ENCODE results near the gene SYNDIG1. TPM values are rescaled to one million over a fixed set of nuclear protein-coding genes. Genes with fewer than 3 reads are reported as not detected.

The SYNDIG1 gene
- total RNA-seq, 1 experiment from 2014 or later, result not detected

- ChIA-PET CTCF (no interaction called here), POLR2A (ENCODE audit: unreplicated experiment) (no interaction called here)
- intact Hi-C loops (cut with micrococcal nuclease), result no loop called here
- Histone ChIP-seq H2AFZ (ENCODE audit: low read length) (no peak overlapping the region), H3K9ac (ENCODE audit: low read length) (no peak overlapping the region), H3K36me3 (ENCODE audit: low read depth, low read length) (no peaks in the 10 kb centered on the region), H3K4me1 (ENCODE audit: insufficient read depth, low read length) (no peaks in the 10 kb centered on the region), H3K4me3 (ENCODE audit: low read length) (no peak overlapping the region), H3K79me2 (ENCODE audit: low read length) (no peaks in the 10 kb centered on the region), H3K9me2 (replicated peaks; ENCODE audit: low read length) (no peaks in the 10 kb centered on the region), H3K4me2 (ENCODE audit: low read length) (no peak overlapping the region), H3F3A (ENCODE audit: low read length, unreplicated experiment) (no peaks in the 10 kb centered on the region), H3K9me3 (ENCODE audit: low read length) (no peaks in the 10 kb centered on the region), H3K27ac (ENCODE audit: low read length) (no peak overlapping the region), H3K27me3 (ENCODE audit: low read length) (peaks cover 45% of the 10 kb centered on the region), H4K20me1 (ENCODE audit: low read length) (no peaks in the 10 kb centered on the region)
- BruUV-seq (replicated peaks), result no TSS peak
- ATAC-seq (no peak), DNase-seq (no peak)
- TF ChIP-seq EZH2 (IDR thresholded peaks at IDR 0.05; ENCODE audit: low read length, unreplicated experiment) (no peak), EZH2phosphoT487 (IDR thresholded peaks at IDR 0.05; ENCODE audit: borderline replicate concordance, low read length) (no peak)
- TF ChIP-seq, protein P1, sequence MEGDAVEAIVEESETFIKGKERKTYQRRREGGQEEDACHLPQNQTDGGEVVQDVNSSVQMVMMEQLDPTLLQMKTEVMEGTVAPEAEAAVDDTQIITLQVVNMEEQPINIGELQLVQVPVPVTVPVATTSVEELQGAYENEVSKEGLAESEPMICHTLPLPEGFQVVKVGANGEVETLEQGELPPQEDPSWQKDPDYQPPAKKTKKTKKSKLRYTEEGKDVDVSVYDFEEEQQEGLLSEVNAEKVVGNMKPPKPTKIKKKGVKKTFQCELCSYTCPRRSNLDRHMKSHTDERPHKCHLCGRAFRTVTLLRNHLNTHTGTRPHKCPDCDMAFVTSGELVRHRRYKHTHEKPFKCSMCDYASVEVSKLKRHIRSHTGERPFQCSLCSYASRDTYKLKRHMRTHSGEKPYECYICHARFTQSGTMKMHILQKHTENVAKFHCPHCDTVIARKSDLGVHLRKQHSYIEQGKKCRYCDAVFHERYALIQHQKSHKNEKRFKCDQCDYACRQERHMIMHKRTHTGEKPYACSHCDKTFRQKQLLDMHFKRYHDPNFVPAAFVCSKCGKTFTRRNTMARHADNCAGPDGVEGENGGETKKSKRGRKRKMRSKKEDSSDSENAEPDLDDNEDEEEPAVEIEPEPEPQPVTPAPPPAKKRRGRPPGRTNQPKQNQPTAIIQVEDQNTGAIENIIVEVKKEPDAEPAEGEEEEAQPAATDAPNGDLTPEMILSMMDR (conservative IDR thresholded peaks at IDR 0.05; ENCODE audit: low read depth, low read length), result no peak
These were observed 59.3 kb downstream of the SYNDIG1 start for GRCh38 chr20:24528583-24529368.

- Histone ChIP-seq H3K4me1 (ENCODE audit: insufficient read depth, low read length) (no peaks in the 10 kb centered on the region), H4K20me1 (ENCODE audit: low read length) (no peaks in the 10 kb centered on the region), H3K9me3 (ENCODE audit: low read length) (no peaks in the 10 kb centered on the region), H3K9me2 (replicated peaks; ENCODE audit: low read length) (no peaks in the 10 kb centered on the region), H3K9ac (ENCODE audit: low read length) (no peak overlapping the region), H3K4me3 (ENCODE audit: low read length) (no peak overlapping the region), H3K79me2 (ENCODE audit: low read length) (no peaks in the 10 kb centered on the region), H2AFZ (ENCODE audit: low read length) (no peak overlapping the region), H3K27ac (ENCODE audit: low read length) (no peak overlapping the region), H3K27me3 (ENCODE audit: low read length) (peaks cover 46% of the 10 kb centered on the region), H3K4me2 (ENCODE audit: low read length) (no peak overlapping the region), H3F3A (ENCODE audit: low read length, unreplicated experiment) (no peaks in the 10 kb centered on the region), H3K36me3 (ENCODE audit: low read depth, low read length) (no peaks in the 10 kb centered on the region)
- CTCF ChIA-PET, result no interaction called here
- no peak for ATAC-seq
- POLR2A ChIA-PET (ENCODE audit: unreplicated experiment), result no interaction called here
- intact Hi-C loops (cut with micrococcal nuclease), result no loop called here
- TF ChIP-seq, protein P1 (conservative IDR thresholded peaks at IDR 0.05; ENCODE audit: low read depth, low read length), result no peak
- TF ChIP-seq EZH2 (IDR thresholded peaks at IDR 0.05; ENCODE audit: low read length, unreplicated experiment) (no peak), EZH2phosphoT487 (IDR thresholded peaks at IDR 0.05; ENCODE audit: borderline replicate concordance, low read length) (no peak)
- no TSS peak for BruUV-seq (replicated peaks)
- DNase-seq, result no peak
These were observed 59.9 kb downstream of the SYNDIG1 start for GRCh38 chr20:24529369-24529719.

DNA sequence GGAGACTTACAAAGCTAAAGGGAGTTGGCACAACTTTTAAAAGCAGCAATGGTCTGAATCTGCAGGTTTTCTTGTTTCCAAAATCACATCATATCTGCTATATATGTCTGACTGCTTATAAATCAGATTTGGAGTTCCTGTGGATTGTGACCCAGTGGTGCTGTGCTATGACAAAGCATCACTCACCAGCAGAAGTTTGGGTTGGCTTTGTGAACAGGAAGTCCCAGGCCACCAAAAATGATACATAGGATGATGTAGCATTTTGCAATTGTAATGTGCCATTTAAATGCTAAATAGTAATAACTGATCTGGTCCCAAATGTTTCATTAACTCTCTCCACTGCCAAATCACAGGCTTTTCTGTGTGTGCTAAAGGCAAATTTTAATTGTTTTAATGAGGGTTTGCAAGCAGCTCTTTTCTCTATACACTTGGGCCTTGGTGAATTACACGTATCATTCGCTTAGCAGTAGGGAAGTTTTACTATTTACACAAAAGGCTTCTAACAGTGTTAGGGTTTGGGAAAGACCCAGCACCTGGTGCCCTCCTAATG, 60.8 kb downstream of the SYNDIG1 start:
- H3K9me2 ChIP-seq (replicated peaks; ENCODE audit: low read length), result no peaks in the 10 kb centered on the region
- POLR2A ChIA-PET (ENCODE audit: unreplicated experiment), result no interaction called here
- H3K27me3 ChIP-seq (ENCODE audit: low read length), result peaks cover 46% of the 10 kb centered on the region
- H4K20me1 ChIP-seq (ENCODE audit: low read length), result no peaks in the 10 kb centered on the region
- DNase-seq, result no peak
- no peak overlapping the region for H3K4me2 ChIP-seq (ENCODE audit: low read length)
- no peaks in the 10 kb centered on the region for H3K4me1 ChIP-seq (ENCODE audit: insufficient read depth, low read length)
- no peaks in the 10 kb centered on the region for H3F3A ChIP-seq (ENCODE audit: low read length, unreplicated experiment)
- H3K79me2 ChIP-seq (ENCODE audit: low read length), result no peaks in the 10 kb centered on the region
- no peaks in the 10 kb centered on the region for H3K36me3 ChIP-seq (ENCODE audit: low read depth, low read length)
- no TSS peak for BruUV-seq (replicated peaks)
- TF ChIP-seq, protein P1 (conservative IDR thresholded peaks at IDR 0.05; ENCODE audit: low read depth, low read length), result no peak
- TF ChIP-seq EZH2phosphoT487 (IDR thresholded peaks at IDR 0.05; ENCODE audit: borderline replicate concordance, low read length), result no peak
- TF ChIP-seq EZH2 (IDR thresholded peaks at IDR 0.05; ENCODE audit: low read length, unreplicated experiment), result no peak
- H3K4me3 ChIP-seq (ENCODE audit: low read length), result no peak overlapping the region
- intact Hi-C loops (cut with micrococcal nuclease), result no loop called here
- CTCF ChIA-PET, result no interaction called here
- no peak overlapping the region for H2AFZ ChIP-seq (ENCODE audit: low read length)
- no peak for ATAC-seq
- H3K27ac ChIP-seq (ENCODE audit: low read length), result no peak overlapping the region
- H3K9ac ChIP-seq (ENCODE audit: low read length), result no peak overlapping the region
- no peaks in the 10 kb centered on the region for H3K9me3 ChIP-seq (ENCODE audit: low read length)

Data from PC-3 (cell line).